ENCODE measurements around the gene HLA-DMB.
A peak's percentile ranks its signal among the peaks of the same experiment; 100 is the strongest.

Gene HLA-DMB

DNA sequence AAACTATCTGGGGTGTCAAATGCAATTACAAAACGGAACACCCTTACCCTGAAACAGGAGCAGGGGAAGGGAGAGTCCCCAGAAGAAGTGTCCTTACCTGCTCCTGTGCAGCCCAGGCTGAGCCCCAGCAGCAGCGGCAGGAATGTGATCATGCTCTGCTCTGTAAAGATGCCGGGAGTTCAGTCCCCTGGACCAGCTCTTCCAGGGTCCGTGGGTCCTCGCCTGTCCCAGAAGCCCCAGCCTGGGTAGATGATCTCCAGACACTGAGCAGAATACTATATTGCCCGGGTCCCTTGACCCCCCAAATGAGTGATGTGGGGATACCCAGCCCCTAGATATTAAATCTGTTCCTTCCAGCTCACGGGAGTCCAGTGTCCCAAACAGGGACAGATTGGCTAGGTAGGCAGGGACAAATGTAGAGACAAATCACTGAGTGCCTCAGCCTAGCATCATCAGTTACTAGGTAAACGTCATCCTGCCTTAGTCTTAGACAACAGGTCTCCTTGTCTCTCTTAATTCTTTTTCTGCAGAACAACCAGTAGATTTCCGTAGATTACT, at the start of gene HLA-DMB:
Gene HLA-DMB, minus strand, starts transcription at position 373 of the 558 bp plus-strand sequence. Its CDS starts 221 bp downstream, at position 152.
- peak; percentile 32 for DNase-seq (ENCODE audit: low read depth)

- no peak for DNase-seq (ENCODE audit: low read depth)
Measured at GRCh38 chr6:32989368-32989767, 48.5 kb upstream of the HLA-DMB start.

- DNase-seq (ENCODE audit: low read depth): peak; percentile 70
Measured at GRCh38 chr6:32984622-32985389, 44.0 kb upstream of the HLA-DMB start.

GRCh38 chr6:32983964-32984621, 43.3 kb upstream of the HLA-DMB start:
- no peak for DNase-seq (ENCODE audit: low read depth)

- DNase-seq (ENCODE audit: low read depth): no peak
Measured at GRCh38 chr6:32983493-32983848, 42.6 kb upstream of the HLA-DMB start.

DNA sequence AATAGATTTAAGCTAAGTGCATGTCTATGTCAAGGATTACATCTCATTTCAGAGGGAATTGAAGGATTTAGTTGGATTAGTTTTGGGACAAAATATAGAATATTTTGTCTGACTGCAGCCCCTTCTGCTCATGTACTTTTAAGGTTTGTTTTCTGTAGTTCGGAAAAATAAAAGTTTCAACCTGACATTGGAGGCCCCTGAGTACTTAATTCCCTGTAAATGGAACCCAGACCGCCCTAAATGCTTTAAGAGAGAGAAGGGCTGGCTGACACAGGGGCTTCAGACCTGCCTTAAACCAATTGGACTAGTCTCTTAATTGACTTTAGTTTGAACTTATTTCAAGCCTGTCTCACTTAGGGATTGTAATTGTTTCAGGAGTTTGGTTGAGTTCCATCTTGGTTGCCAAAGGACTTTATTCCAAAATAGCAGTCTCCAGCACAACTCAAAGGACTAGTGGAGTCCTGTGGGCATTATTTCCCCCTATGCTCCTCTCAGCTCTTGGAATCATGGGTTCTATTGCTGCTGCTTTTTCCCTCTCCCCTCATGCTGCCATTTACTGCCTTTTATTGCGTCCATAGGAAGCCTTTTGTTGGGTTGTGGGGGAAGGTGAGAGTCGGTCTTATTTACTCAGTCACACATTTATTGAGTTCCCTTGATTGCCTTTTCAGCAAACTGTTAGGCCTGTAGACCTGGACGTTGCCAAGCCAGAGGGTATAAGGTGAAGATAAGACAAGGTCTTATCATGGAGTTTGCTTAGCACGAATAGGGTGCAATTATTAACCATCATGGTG, 42.1 kb upstream of the HLA-DMB start:
- no peak for DNase-seq (ENCODE audit: low read depth)

GRCh38 chr6:32982084-32982701, 41.4 kb upstream of the HLA-DMB start:
- no peak for DNase-seq (ENCODE audit: low read depth)

DNA sequence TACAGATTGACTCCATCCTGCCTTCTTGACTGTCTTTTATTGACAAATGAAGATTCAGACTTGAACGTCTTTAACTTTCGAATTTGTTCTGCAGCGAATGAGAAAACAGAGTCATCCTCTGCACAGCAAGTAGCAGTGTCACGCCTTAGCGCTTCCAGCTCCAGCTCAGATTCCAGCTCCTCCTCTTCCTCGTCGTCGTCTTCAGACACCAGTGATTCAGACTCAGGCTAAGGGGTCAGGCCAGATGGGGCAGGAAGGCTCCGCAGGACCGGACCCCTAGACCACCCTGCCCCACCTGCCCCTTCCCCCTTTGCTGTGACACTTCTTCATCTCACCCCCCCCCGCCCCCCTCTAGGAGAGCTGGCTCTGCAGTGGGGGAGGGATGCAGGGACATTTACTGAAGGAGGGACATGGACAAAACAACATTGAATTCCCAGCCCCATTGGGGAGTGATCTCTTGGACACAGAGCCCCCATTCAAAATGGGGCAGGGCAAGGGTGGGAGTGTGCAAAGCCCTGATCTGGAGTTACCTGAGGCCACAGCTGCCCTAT, 39.7 kb upstream of the HLA-DMB start:
- no peak for DNase-seq (ENCODE audit: low read depth)

GRCh38 chr6:32979720-32980487, 39.1 kb upstream of the HLA-DMB start:
- no peak for DNase-seq (ENCODE audit: low read depth)

DNA sequence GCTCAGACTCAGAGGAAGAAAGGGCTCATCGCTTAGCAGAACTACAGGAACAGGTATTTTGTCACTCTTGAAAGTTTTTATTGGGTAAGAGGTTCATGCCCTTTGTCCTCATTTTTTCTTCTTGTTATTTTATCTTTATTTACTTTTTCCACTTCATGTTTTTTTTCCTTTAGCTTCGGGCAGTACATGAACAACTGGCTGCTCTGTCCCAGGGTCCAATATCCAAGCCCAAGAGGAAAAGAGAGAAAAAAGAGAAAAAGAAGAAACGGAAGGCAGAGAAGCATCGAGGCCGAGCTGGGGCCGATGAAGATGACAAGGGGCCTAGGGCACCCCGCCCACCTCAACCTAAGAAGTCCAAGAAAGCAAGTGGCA, 37.1 kb upstream of the HLA-DMB start:
- DNase-seq (ENCODE audit: low read depth): no peak

DNA sequence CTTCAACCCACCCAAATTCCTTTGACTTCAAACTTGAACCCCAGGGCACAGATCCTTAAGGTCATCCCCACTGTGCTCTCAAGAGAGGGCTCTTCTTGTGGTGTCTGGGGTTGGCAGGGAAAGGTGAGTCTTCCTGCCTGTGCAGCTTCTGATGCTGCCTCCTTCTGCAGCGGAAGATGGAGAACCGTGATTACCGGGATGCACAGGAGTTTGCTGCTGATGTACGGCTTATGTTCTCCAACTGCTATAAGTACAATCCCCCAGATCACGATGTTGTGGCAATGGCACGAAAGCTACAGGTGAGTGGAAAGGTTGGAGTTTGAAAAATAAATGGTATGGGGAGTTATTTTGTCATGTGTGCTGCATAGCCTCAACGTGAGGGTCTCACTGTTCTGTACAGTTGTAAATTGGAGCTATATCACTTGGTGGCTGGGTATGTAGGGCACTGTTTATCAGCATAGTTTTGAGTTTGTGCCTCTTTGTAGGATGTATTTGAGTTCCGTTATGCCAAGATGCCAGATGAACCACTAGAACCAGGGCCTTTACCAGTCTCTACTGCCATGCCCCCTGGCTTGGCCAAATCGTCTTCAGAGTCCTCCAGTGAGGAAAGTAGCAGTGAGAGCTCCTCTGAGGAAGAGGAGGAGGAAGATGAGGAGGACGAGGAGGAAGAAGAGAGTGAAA, 36.6 kb upstream of the HLA-DMB start:
- DNase-seq (ENCODE audit: low read depth): no peak

- no peak for DNase-seq (ENCODE audit: low read depth)
Measured at GRCh38 chr6:32976334-32977069, 35.7 kb upstream of the HLA-DMB start.

- no peak for DNase-seq (ENCODE audit: low read depth)
Measured at GRCh38 chr6:32975886-32976285, 35.1 kb upstream of the HLA-DMB start.

- no peak for DNase-seq (ENCODE audit: low read depth)
Measured at GRCh38 chr6:32974541-32975308, 33.9 kb upstream of the HLA-DMB start.

- DNase-seq (ENCODE audit: low read depth): no peak
Measured at GRCh38 chr6:32974016-32974333, 33.1 kb upstream of the HLA-DMB start.

DNA sequence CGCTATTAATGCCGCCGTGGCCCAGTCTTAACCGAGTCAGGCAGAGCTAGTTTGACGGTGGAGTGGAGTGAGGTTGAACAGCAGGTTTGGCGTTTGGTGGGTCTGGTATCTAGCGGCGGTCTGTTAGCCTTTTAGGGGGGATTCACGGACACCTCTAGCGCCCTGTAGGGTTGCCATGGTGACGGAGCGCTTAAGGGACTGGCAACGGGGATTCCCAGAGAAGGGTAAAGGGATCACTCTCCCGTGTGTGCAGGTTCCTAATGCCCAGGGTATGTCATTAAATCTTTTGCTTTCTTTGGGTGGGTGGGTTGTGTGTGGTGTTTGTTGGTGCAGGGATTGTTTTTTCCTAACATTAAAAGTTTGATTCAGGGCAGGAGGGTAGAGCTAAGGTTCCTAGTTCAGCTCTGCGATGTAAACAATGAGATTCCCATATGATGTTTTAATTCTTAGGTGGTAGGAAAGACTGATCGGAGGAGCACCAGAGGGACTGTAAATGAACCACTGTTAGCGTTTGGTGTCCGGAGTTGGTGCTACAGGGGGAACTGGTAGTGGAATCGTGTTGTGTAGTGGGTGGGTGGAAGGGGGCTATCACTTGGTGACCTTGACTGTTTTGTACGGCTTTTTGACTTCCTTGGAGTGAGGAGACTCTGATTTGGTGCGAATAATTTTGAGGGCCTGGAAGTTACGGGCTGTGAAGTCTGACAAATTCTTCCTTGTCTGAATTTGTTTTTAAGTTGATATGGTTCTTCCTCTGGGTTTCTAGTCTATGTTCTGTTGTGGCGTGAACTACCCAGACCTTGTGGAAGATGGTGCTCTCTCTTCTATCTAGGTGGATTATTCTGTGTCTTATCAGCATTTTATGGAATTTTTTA, 32.6 kb upstream of the HLA-DMB start:
- DNase-seq (ENCODE audit: low read depth): peak; percentile 69

- DNase-seq (ENCODE audit: low read depth): peak; percentile 42
Measured at GRCh38 chr6:32972353-32973143, 31.7 kb upstream of the HLA-DMB start.
